ENCODE measurements around the gene ATG4C.

The ATG4C gene

GRCh38 chr1:62904856-62905225 is 120.9 kb downstream of the ATG4C start:
- no peak for DNase-seq (ENCODE audit: low read depth in 2 of 2)

- DNase-seq (ENCODE audit: low read depth in 2 of 2) = no peak
Observed at GRCh38 chr1:62905309-62905708, 121.4 kb downstream of the ATG4C start.

GRCh38 chr1:62905872-62906271 is 121.9 kb downstream of the ATG4C start:
- no peak for DNase-seq (ENCODE audit: low read depth in 2 of 2)

- no peak for DNase-seq (ENCODE audit: low read depth in 2 of 2)
Observed at GRCh38 chr1:62906428-62906886, 122.5 kb downstream of the ATG4C start.

- no peak for DNase-seq (ENCODE audit: low read depth in 2 of 2)
Observed at GRCh38 chr1:62908168-62908695, 124.3 kb downstream of the ATG4C start.

- no peak for DNase-seq (ENCODE audit: low read depth in 2 of 2)
Observed at GRCh38 chr1:62912028-62912638, 128.2 kb downstream of the ATG4C start.

Data from fibroblast of skin of left biceps (primary cell).